A549 treated with RU486 at 1 μM for 4 hours (cell line): ENCODE data around the gene SPARC. TPM values are rescaled to one million over a fixed set of nuclear protein-coding genes. Genes with fewer than 3 reads are reported as not detected.

Experiments
- total RNA-seq: library from RNA; stranded (reverse); fragments of 200-300 nt; extraction: Qiagen RNA extraction; gene quantifications from 5 replicates; pipeline ENCODE4 v1.2.3, GENCODE V29; 2022; ENCODE audit warnings: low read depth

The SPARC gene
- 14.8 to 26.1 TPM (median 22.3 TPM) in 5 replicates for total RNA-seq

GRCh38 chr5:151686674-151687407 is at the start of gene SPARC:
Gene SPARC (minus strand): TSS chr5:151686915. CDS start chr5:151676188, 10,727 bp downstream.

Other genes starting within 250 kb of the SPARC start
- gene SLC36A1, start 239.3 kb downstream of the SPARC start, total RNA-seq, result 8.5 to 10.7 TPM (median 9.9 TPM) in 5 replicates
- gene FAT2, start 95.6 kb downstream of the SPARC start, total RNA-seq, result 0.01 to 0.02 TPM in 2 of 5 replicates, not detected in the others
- gene ATOX1, start 71.7 kb upstream of the SPARC start, total RNA-seq, result 188 to 219 TPM (median 199 TPM) in 5 replicates
- gene G3BP1, start 85.0 kb upstream of the SPARC start, total RNA-seq, result 138 to 194 TPM (median 150 TPM) in 5 replicates
- gene GLRA1, start 237.9 kb upstream of the SPARC start, total RNA-seq, result not detected in 5 replicates